GM12874 (cell line): ENCODE measurements around the gene ZNF280A.

Source experiments
- CTCF ChIP-seq: IDR thresholded peaks from 2 replicates; pipeline ENCODE4 v1.5.1; 2011; ENCODE audit warnings: low read depth, mild to moderate bottlenecking, control low read depth, low read length, moderate library complexity; ENCODE audit not compliant: insufficient read depth

Gene ZNF280A

GRCh38 chr22:22465782-22466181 lies 54.3 kb downstream of the ZNF280A start:
- TF ChIP-seq CTCF, result no peak

GRCh38 chr22:22465094-22465602 lies 54.9 kb downstream of the ZNF280A start:
- TF ChIP-seq CTCF, result no peak

- TF ChIP-seq CTCF, result no peak
Observed at GRCh38 chr22:22464541-22465054, 55.5 kb downstream of the ZNF280A start.

GRCh38 chr22:22463855-22464540 lies 56.1 kb downstream of the ZNF280A start:
- peak; percentile 47 for TF ChIP-seq CTCF
